GM12801 (cell line): Measurements from ENCODE around the gene TSPAN11.

ENCODE experiments used
- TF ChIP-seq, protein P1 (sequence below): IDR thresholded peaks from one replicate; pipeline ENCODE4 v1.5.1; 2011; ENCODE audit warnings: control low read depth; ENCODE audit not compliant: insufficient read length; ENCODE audit errors: extremely low read depth

The TSPAN11 gene

DNA sequence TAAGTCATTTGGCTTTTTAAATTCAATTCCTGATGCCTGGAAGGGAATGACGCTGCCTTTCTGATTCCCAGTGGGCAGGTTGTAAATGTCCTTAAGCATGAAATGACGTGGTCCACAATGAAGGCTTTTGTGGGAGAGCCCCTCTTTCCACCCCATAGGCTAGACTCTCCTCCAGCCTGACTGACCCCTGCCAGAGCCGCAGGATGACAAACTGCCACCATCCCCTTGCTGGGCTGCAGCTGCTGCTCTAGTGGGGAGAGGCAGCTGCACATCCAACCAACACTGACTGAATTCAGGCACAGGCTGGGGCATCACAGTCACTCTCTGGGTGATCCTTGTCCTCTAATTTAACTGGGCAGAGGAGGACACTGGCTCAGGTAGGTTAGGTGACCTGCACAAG lies 6.3 kb downstream of the TSPAN11 start:
- TF ChIP-seq, protein P1, sequence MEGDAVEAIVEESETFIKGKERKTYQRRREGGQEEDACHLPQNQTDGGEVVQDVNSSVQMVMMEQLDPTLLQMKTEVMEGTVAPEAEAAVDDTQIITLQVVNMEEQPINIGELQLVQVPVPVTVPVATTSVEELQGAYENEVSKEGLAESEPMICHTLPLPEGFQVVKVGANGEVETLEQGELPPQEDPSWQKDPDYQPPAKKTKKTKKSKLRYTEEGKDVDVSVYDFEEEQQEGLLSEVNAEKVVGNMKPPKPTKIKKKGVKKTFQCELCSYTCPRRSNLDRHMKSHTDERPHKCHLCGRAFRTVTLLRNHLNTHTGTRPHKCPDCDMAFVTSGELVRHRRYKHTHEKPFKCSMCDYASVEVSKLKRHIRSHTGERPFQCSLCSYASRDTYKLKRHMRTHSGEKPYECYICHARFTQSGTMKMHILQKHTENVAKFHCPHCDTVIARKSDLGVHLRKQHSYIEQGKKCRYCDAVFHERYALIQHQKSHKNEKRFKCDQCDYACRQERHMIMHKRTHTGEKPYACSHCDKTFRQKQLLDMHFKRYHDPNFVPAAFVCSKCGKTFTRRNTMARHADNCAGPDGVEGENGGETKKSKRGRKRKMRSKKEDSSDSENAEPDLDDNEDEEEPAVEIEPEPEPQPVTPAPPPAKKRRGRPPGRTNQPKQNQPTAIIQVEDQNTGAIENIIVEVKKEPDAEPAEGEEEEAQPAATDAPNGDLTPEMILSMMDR: no peak

DNA sequence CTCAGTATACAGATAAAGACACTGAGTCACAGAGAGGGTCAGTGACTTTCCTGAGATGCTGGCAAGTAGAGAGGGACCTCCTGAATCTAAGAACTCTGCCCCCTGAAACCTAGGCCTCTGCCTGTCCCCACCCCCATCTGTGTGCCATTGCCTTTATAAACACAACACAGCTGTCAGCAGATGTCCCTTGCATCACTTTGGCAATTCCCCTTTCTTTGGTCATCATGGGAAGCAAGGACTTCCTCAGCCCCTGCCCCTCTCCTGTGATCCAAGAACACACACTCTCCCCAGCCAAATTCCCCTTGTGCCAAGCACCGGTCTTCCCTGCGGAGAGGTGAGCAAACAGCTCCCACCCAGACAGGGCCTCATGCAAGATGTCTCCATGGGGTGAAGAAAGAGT lies 8.3 kb downstream of the TSPAN11 start:
- TF ChIP-seq, protein P1: no peak

DNA sequence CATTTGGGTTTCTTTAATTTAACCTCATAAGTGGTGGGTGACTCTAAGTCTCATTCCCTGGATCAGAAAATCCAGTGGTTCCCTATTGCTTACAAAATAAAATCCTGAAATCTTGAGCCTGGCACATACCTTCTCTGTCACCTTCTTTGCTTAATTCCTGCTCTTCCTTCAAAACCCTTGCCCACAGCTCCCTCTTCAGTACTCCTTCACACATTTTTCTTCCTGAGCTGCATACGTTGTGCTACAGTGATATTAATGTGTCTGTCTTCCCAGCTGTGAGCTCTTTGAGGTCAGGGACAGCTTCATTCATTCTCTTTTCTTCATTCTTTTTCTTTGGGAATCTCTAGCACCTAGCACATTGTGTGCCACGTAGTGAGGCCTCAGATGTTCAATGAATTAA lies 9.5 kb downstream of the TSPAN11 start:
- TF ChIP-seq, protein P1: no peak

DNA sequence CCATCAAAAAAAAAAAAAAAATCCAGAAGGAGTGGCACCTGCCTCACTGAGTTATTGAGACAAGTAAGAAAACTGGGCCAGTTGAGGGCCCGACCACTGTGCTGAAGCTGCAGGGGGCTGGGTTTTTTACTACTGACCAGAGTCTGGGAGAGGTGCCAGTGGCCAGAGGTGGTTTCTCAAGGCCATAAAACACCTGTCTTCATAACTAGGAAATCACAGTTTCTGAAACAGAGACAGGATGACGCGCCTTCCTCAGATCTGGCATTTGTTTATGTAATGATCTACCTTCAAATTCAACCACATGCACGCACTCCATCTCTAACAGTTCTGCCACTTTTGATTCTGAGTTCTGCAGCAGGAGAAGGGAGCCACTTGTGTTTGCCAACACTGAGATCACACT lies 12.7 kb downstream of the TSPAN11 start:
- TF ChIP-seq, protein P1: no peak

DNA sequence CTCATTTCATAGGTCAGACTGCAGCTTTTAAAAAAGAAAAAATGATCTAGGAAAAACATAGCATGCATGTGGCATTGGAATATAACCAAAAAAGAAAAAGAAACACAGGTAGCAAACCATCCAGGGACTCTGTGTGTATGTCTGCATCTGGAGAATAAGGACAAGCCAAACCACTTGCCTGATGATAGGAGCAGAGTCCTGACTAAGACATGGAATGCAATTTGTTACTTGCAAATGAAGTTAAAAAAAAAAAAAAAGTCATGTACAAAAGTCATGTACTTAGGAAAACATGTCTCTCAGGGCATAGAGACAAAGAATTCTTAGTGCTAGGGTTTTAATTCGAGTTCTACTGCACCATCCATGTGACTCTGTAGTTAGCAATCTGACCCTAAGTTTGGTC lies 15.9 kb downstream of the TSPAN11 start:
- TF ChIP-seq, protein P1: no peak

DNA sequence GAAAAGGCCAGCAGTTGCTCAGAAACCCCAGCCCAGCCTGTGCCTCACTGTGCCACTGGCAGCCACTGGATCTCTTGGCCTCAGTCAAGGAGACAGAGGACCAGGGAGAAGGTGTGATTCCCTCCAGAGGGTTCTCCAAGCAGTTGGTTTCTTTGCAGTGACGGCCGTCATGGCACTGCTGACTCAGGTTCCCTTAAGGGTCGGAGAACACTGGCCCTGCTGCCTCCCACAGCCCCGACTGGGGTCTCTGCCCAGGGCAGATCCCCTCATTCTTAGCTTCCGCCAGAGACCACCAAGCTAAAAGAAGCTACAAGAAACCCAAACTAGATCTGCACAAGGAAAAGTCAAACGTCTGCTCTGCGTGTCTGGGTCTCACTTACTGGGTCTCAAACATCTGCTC lies 16.4 kb downstream of the TSPAN11 start:
- TF ChIP-seq, protein P1: no peak

DNA sequence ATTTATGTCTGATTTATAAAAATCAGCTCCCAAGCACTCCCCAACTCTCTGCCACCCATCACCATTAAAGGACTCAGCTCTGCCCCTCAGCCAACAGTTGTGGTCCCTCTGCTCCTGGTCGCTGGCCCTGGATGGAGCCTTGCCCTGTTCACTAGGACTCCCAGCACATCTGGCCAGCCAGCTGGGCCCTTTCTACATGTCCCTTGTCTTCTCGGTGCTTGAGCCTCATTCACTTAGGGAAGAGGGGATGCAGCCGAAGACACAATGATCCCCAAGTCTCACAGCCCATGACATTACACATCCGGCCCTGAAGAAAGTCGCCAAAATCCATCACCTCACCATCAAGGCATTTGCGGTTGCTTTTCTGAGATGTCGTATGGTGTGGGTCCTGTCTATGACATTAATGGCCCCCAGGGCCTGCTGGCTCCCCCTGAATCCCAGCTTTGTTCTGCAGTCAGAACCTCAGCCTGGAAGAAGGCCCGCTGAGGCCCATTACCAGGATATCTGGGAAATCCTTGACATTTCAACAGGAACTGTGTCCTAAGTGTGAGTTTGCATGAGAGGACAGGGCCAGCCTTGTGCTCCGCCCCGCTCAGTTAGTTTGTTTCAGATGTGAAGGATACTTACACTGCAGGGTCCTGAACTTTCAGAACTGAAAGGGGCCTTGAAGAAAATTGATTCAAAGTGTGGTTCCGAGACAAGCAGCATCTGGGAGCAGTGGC lies 19.1 kb downstream of the TSPAN11 start:
- TF ChIP-seq, protein P1: no peak

DNA sequence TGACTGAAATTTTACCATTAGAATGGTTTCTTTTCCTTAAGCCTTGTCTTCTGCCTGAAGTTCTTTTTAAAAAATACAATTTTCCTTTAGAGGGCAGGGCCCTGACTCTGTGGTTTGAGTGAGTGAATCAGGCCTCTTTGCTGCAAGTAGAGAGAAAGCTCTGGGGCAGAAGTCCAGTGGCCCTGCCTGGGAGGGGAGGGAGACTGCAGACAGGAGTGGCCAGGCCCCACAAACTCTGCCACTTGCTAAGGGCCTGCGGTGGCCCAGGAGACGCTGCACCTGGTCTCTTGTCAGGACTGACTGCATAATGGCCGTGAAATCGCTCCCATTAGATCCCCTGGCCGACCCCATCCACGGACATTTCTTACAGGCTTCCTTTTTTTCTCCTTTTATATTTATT lies 25.5 kb downstream of the TSPAN11 start:
- TF ChIP-seq, protein P1: no peak
